GM12878 (cell line): ENCODE measurements around the gene RRAS. TPM values are rescaled to one million over a fixed set of nuclear protein-coding genes. Genes with fewer than 3 reads are reported as not detected.

Source experiments
- BCL11A ChIP-seq: IDR thresholded peaks from 2 replicates; pipeline ENCODE4 v1.6.1; 2011; ENCODE audit warnings: low read depth, low read length
- BHLHE40 ChIP-seq, 2 experiments: fragments of 450-650 bp in 1 of 2; IDR thresholded peaks; 2 replicates each; pipeline ENCODE4 v1.6.1; 2011 to 2017; ENCODE audit warnings: low read depth in 2 of 2, borderline replicate concordance in 1 of 2, improper control_type of control experiment in 1 of 2, low read length in 1 of 2, mild to moderate bottlenecking in 1 of 2
- CBX5 ChIP-seq: sonication (generic); IDR thresholded peaks from 2 replicates; pipeline ENCODE4 v1.6.1; 2016; ENCODE audit warnings: low read depth, moderate library complexity, mild to moderate bottlenecking, inconsistent platforms
- CREM ChIP-seq: IDR thresholded peaks from 2 replicates; pipeline ENCODE4 v1.6.1; 2014; ENCODE audit warnings: antibody characterized with exemption, low read depth
- DPF2 ChIP-seq: fragments of 450-650 bp; IDR thresholded peaks from 2 replicates; pipeline ENCODE4 v1.6.1; 2017; ENCODE audit warnings: mild to moderate bottlenecking
- EGR1 ChIP-seq, 2 experiments: IDR thresholded peaks; 1 replicate in 1 of 2; 2 replicates in 1 of 2; pipeline ENCODE4 v1.6.1; 2011 to 2012; ENCODE audit warnings: low read depth in 2 of 2, low read length in 2 of 2, borderline replicate concordance in 1 of 2, mild to moderate bottlenecking in 1 of 2, moderate library complexity in 1 of 2
- FOS ChIP-seq: IDR thresholded peaks from 3 replicates; pipeline ENCODE4 v1.6.1; 2011; ENCODE audit warnings: borderline replicate concordance; ENCODE audit not compliant: insufficient read length; ENCODE audit errors: extremely low read depth
- FOXK2 ChIP-seq: fragments of 450-650 bp; IDR thresholded peaks from 2 replicates; pipeline ENCODE4 v1.6.1; 2017; ENCODE audit warnings: mild to moderate bottlenecking, moderate library complexity
- HCFC1 ChIP-seq: fragments of 150-350 bp; IDR thresholded peaks from 2 replicates; pipeline ENCODE4 v1.6.1; 2014; ENCODE audit warnings: low read length
- IKZF2 ChIP-seq, 2 experiments: fragments of 450-650 bp; IDR thresholded peaks; 2 replicates each; pipeline ENCODE4 v1.6.1; 2017; ENCODE audit warnings: mild to moderate bottlenecking in 2 of 2, moderate library complexity in 2 of 2
- JUNB ChIP-seq: IDR thresholded peaks from 2 replicates; pipeline ENCODE4 v1.6.1; 2016; ENCODE audit warnings: antibody characterized with exemption, mild to moderate bottlenecking
- KLF5 ChIP-seq: fragments of 450-650 bp; IDR thresholded peaks from 2 replicates; pipeline ENCODE4 v1.6.1; 2014; ENCODE audit warnings: mild to moderate bottlenecking; ENCODE audit not compliant: partially characterized antibody
- NBN ChIP-seq: fragments of 450-650 bp; IDR thresholded peaks from 2 replicates; pipeline ENCODE4 v1.6.1; 2016
- NFYB ChIP-seq: IDR thresholded peaks from 2 replicates; pipeline ENCODE4 v1.6.1; 2011; ENCODE audit warnings: low read depth, mild to moderate bottlenecking, low read length, improper control_type of control experiment, moderate library complexity; ENCODE audit not compliant: insufficient read depth
- NR2C1 ChIP-seq: fragments of 450-650 bp; IDR thresholded peaks from 2 replicates; pipeline ENCODE4 v1.6.1; 2017; ENCODE audit warnings: antibody characterized with exemption, mild to moderate bottlenecking, moderate library complexity
- PAX8 ChIP-seq: fragments of 450-650 bp; IDR thresholded peaks from 2 replicates; pipeline ENCODE4 v1.6.1; 2017; ENCODE audit warnings: mild to moderate bottlenecking, moderate library complexity
- PKNOX1 ChIP-seq: fragments of 450-650 bp; IDR thresholded peaks from 2 replicates; pipeline ENCODE4 v1.6.1; 2016; ENCODE audit warnings: mild to moderate bottlenecking
- PML ChIP-seq: IDR thresholded peaks from 2 replicates; pipeline ENCODE4 v1.6.1; 2012; ENCODE audit warnings: low read length, inconsistent platforms
- POLR2A ChIP-seq: IDR thresholded peaks from 2 replicates; pipeline ENCODE4 v1.6.1; 2011; ENCODE audit warnings: low read depth, mild to moderate bottlenecking, low read length
- POU2F2 ChIP-seq: IDR thresholded peaks from 3 replicates; pipeline ENCODE4 v1.6.1; 2011; ENCODE audit warnings: low read depth, mild to moderate bottlenecking, low read length, borderline replicate concordance
- RAD51 ChIP-seq: fragments of 450-650 bp; IDR thresholded peaks from 2 replicates; pipeline ENCODE4 v1.6.1; 2016; ENCODE audit warnings: moderate library complexity, mild to moderate bottlenecking, inconsistent platforms
- SIN3A ChIP-seq: IDR thresholded peaks from 2 replicates; pipeline ENCODE4 v1.6.1; 2012; ENCODE audit warnings: low read depth, low read length, improper control_type of control experiment
- SUPT20H ChIP-seq: IDR thresholded peaks from 2 replicates; pipeline ENCODE4 v1.6.1; 2011; ENCODE audit warnings: low read depth, mild to moderate bottlenecking, low read length, moderate library complexity, borderline replicate concordance; ENCODE audit not compliant: control insufficient read depth
- TAF1 ChIP-seq: IDR thresholded peaks from 2 replicates; pipeline ENCODE4 v1.6.1; 2011; ENCODE audit warnings: mild to moderate bottlenecking, low read depth, low read length, borderline replicate concordance
- ZNF207 ChIP-seq: fragments of 450-650 bp; IDR thresholded peaks from 2 replicates; pipeline ENCODE4 v1.6.1; 2014; ENCODE audit warnings: antibody characterized with exemption, mild to moderate bottlenecking, borderline replicate concordance
- ZSCAN29 ChIP-seq: fragments of 450-650 bp; IDR thresholded peaks from 2 replicates; pipeline ENCODE4 v1.6.1; 2017; ENCODE audit warnings: mild to moderate bottlenecking, moderate library complexity
- polyA plus RNA-seq, 11 experiments: library from polyadenylated mRNA; depleted of rRNA in 4 of 11; unstranded in 6 of 11; stranded (reverse) in 5 of 11; fragments of >200 nt; fragmentation: Nextera tagmentation in 4 of 11; fragmentation: Illumina TruSeq in 1 of 11; extraction: Ambion mirVana in 4 of 11; extraction: Trizol in 1 of 11; gene quantifications; 1 replicate in 1 of 11; 2 replicates in 10 of 11; pipeline versions ENCODE4 v1.2.1 to v1.2.3, GENCODE V29; 2011 to 2016; ENCODE audit warnings: inconsistent platforms in 2 of 11, missing spikeins in 2 of 11, low read depth in 1 of 11
- total RNA-seq, 4 experiments: library from RNA; depleted of rRNA in 3 of 4; stranded (reverse); fragments of >200 nt in 3 of 4; fragmentation: Illumina TruSeq in 1 of 4; extraction: Trizol in 1 of 4; gene quantifications; 2 replicates each; pipeline versions ENCODE4 v1.2.1 to v1.2.3, GENCODE V29; 2013 to 2021

Gene RRAS
- total and polyA plus RNA-seq, 10 of the 15 experiments (the other 5 are each of a cell fraction or from before 2014, with no cell fraction given), result 0.24 to 5.8 (median 1.8) TPM

GRCh38 chr19:49593233-49594113 lies 46.5 kb downstream of the RRAS start (continued):
- peak; percentile 85 for TF ChIP-seq FOXK2
- TF ChIP-seq NBN, result peak; percentile 71
- peak; percentile 37; the same call in 1 of the 2 replicates for TF ChIP-seq RAD51
- TF ChIP-seq HCFC1, result 0 out of 2 replicates have a peak, but pooled peaks have one; percentile 8
- no peak for TF ChIP-seq IKZF2 (IDR thresholded peaks at IDR 0.05)
- no peak for TF ChIP-seq SUPT20H
- TF ChIP-seq PKNOX1, result peak; percentile 41; the same call in 1 of the 2 replicates
- no peak for TF ChIP-seq BCL11A
- 0 out of 2 replicates have a peak, but pooled peaks have one; percentile 35 for TF ChIP-seq SIN3A
- peak; percentile 56 for TF ChIP-seq NR2C1
- TF ChIP-seq NFYB, result peak; percentile 94
- TF ChIP-seq PML, result no peak
- TF ChIP-seq CBX5, result no peak
- peak; percentile 57 for TF ChIP-seq POLR2A
- TF ChIP-seq JUNB, result no peak
- 0 out of 2 replicates have a peak, but pooled peaks have one; percentile 17 for TF ChIP-seq TAF1
- no peak for TF ChIP-seq ZNF207
- no peak for TF ChIP-seq KLF5
- no peak for TF ChIP-seq PAX8
- 0 out of 3 replicates have a peak, but pooled peaks of 1 of the 2 experiments have one; percentile 10 for TF ChIP-seq EGR1 (IDR thresholded peaks at IDR 0.05; ENCODE audit: borderline replicate concordance in 1 of 2, low read depth in 2 of 2, low read length in 2 of 2)
- TF ChIP-seq DPF2, result no peak
- 0 out of 2 replicates have a peak, but pooled peaks have one; percentile 4 for TF ChIP-seq CREM
- TF ChIP-seq ZSCAN29, result no peak
- peak; percentile 45 for TF ChIP-seq FOS
- TF ChIP-seq POU2F2, result no peak
- TF ChIP-seq BHLHE40 (IDR thresholded peaks at IDR 0.05; ENCODE audit: borderline replicate concordance in 1 of 2, low read depth in 2 of 2, low read length in 1 of 2), result peak; percentile 49 to 82; a peak in 2 of 4 replicates
